Chondrocyte (in vitro differentiated cells): ENCODE measurements around the gene AGTRAP. TPM values are rescaled to one million over a fixed set of nuclear protein-coding genes. Genes with fewer than 3 reads are reported as not detected.

ENCODE experiments used
- DNase-seq: peaks from one replicate; pipeline ENCODE4 v3.0.0; 2021; ENCODE audit warnings: mixed read lengths, low spot score
- H3K27ac Mint-ChIP-seq: one replicate; pipeline ENCODE4 v1.8.0; 2021; ENCODE audit warnings: mild to moderate bottlenecking, moderate library complexity, mixed read lengths; ENCODE audit not compliant: unreplicated experiment
- H3K27me3 Mint-ChIP-seq: 2 replicates; pipeline ENCODE4 v1.8.0; 2021; ENCODE audit warnings: low read depth, mixed read lengths
- H3K36me3 Mint-ChIP-seq: 2 replicates; pipeline ENCODE4 v1.8.0; 2021; ENCODE audit warnings: low read depth, mixed read lengths
- H3K4me1 Mint-ChIP-seq: 2 replicates; pipeline ENCODE4 v1.8.0; 2021; ENCODE audit warnings: low read depth, mild to moderate bottlenecking, mixed read lengths
- H3K4me3 Mint-ChIP-seq: one replicate; pipeline ENCODE4 v1.8.0; 2021; ENCODE audit warnings: mild to moderate bottlenecking, moderate library complexity, mixed read lengths; ENCODE audit not compliant: unreplicated experiment
- H3K9me3 Mint-ChIP-seq: 2 replicates; pipeline ENCODE4 v1.8.0; 2021; ENCODE audit warnings: low read depth, mixed read lengths
- long read RNA-seq: library from polyadenylated mRNA; stranded (forward); transcript quantifications from one replicate; pipeline ENCODE4 v2.0.0, GENCODE V29; 2021
- total RNA-seq: library from RNA; stranded (reverse); gene quantifications from 3 replicates; pipeline ENCODE4 v1.2.1, GENCODE V29; 2021
- TF ChIP-seq, protein P1 (sequence below): fragments of 200-600 bp; sonication (generic); IDR thresholded peaks from 2 replicates; pipeline ENCODE4 v1.5.0; 2021; ENCODE audit warnings: antibody characterized with exemption, mild to moderate bottlenecking, moderate library complexity

The AGTRAP gene, protein sequence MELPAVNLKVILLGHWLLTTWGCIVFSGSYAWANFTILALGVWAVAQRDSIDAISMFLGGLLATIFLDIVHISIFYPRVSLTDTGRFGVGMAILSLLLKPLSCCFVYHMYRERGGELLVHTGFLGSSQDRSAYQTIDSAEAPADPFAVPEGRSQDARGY
- 19.8 to 25.5 TPM (median 23.8 TPM) in 3 replicates for total RNA-seq
- long read RNA-seq, transcript AGTRAP-201 (5 exons, 1,107 nt), result major isoform, 36 of 55 reads
- long read RNA-seq, transcript AGTRAP-203 (5 exons, 1,100 nt), result minor isoform, 9 of 55 reads
- long read RNA-seq, partial matches to known transcripts, result 1 of 55 reads
- long read RNA-seq, other reads (novel, unspliced or antisense), result 7 of 55 reads

DNA sequence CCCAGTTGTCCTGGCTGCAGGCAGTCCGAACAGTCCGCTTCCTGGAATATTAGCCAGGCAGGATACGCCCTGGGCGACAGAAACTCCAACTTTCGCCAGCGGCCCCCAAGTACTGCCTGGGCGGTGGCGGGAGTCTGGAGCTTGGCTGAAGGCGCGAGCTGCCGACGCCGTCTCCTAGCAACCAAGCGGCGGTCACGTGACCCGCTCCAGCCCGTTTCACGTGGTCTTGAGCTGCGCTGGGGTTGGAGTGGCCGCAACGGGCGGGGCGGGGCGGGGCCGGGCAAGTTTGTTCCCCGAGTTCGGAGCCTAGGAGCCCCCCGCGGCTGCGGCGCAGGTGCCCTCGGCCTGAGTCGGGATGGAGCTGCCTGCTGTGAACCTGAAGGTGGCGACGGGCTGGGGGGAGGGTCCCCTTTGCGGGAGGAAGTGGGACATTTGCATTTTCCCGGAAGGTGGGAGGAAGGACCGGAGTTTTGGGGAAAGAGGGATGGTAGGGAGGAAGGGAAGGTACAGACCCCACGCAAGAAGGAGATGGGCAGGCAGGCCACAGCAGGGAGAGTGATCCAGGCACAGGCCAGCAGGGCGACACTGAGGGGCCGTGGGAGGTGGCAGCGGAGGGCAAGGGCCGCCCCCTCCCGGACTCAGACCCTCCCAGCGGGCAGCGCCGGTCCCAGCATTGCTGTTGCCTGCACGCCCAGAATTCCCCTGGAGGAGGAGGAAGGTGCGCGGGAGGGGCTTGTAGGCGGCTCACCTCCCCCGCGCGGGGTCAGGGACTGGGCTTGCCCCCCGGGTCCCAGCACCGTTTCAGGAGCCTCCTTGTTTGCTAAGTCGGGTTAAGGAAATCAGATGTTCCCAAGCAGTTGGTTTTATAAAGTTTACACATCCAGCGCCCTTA lies at the start of gene AGTRAP:
Gene AGTRAP, plus strand, starts transcription at position 283 of the 892 bp plus-strand sequence. Its CDS starts 73 bp downstream, at position 356.
- peak within 1 kb of the TSS; percentile 91 for H3K4me3 Mint-ChIP-seq
- TF ChIP-seq, protein P1, sequence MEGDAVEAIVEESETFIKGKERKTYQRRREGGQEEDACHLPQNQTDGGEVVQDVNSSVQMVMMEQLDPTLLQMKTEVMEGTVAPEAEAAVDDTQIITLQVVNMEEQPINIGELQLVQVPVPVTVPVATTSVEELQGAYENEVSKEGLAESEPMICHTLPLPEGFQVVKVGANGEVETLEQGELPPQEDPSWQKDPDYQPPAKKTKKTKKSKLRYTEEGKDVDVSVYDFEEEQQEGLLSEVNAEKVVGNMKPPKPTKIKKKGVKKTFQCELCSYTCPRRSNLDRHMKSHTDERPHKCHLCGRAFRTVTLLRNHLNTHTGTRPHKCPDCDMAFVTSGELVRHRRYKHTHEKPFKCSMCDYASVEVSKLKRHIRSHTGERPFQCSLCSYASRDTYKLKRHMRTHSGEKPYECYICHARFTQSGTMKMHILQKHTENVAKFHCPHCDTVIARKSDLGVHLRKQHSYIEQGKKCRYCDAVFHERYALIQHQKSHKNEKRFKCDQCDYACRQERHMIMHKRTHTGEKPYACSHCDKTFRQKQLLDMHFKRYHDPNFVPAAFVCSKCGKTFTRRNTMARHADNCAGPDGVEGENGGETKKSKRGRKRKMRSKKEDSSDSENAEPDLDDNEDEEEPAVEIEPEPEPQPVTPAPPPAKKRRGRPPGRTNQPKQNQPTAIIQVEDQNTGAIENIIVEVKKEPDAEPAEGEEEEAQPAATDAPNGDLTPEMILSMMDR, result peak; percentile 42
- peak; percentile 98 for DNase-seq
- peak within 1 kb of the TSS; percentile 83 for H3K27ac Mint-ChIP-seq
- H3K9me3 Mint-ChIP-seq, result no peaks in the 10 kb centered on the region
- peaks cover 18% of the 10 kb centered on the region for H3K4me1 Mint-ChIP-seq
- H3K27me3 Mint-ChIP-seq, result no peaks in the 10 kb centered on the region
- no peaks in the 10 kb centered on the region for H3K36me3 Mint-ChIP-seq

DNA sequence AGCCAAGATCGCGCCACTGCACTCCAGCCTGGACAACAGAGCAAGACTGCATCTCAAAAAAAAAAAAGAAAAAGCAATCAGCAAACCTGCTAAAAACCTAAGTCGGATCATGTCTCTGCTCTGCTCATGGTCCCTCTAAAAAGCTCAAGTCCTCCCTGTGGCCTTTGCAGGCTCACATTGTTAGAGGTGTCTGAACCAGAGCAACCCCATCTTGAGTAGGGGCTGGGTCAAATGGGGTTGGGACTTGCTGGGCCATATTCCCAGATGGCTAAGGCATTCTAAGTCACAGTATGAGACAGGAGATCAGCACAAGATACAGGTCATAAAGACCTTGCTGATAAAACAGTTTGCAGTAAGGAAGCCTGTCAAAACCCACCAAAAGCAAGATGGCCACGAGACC lies 47.4 kb upstream of the AGTRAP start:
- DNase-seq, result no peak
- H3K4me3 Mint-ChIP-seq, result no peak overlapping the region
- H3K36me3 Mint-ChIP-seq, result no peaks in the 10 kb centered on the region
- no peaks in the 10 kb centered on the region for H3K9me3 Mint-ChIP-seq
- TF ChIP-seq, protein P1, result no peak
- H3K27ac Mint-ChIP-seq, result no peak overlapping the region
- H3K27me3 Mint-ChIP-seq, result peaks cover 33% of the 10 kb centered on the region
- H3K4me1 Mint-ChIP-seq, result peaks cover 17% of the 10 kb centered on the region

DNA sequence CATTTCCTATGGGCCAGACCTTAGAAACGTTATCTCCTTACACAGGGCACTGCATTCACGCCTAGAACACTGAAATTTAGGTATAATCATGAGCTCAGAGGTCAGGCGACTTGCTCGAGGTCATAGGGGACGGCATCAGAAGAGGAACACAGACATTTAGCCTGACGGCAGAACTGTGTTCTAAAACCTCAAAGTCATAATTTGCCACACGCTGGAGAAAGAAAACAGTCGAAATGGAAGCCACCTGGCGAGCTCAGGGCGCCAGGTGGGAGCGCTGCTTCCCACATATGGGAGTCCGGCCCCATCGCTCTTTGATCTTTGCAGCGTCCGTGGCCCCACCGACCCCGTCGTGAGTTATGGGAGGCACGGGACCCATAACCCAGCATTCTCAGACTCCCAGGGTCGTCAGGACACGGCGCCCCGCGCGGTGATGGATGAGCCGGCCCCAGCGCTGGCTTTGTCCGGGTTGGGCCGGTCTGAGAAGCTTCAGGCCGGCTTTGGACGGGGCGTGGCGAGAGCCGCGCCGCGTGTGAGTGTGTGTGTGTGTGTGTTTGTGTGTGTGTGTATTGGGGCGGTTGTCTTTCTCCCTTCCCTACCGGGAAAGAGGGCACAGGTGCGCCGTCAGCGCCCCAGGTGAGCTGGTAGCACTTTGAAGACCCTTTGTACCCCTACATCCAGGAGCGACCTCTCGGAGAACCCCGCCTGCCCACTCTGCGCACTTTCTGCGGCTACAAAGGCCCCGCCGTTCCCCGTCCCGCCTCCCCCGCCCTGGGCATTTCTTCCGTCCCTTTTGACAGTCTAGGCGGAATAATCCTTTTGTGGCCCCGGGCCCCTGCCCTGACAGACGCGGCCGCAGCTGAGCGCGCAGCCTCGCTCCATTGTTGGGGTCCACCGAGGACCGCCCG lies 45.3 kb upstream of the AGTRAP start:
- Mint-ChIP-seq H3K4me1 (peaks cover 20% of the 10 kb centered on the region), H3K36me3 (no peaks in the 10 kb centered on the region), H3K27ac (no peak overlapping the region), H3K9me3 (no peaks in the 10 kb centered on the region), H3K27me3 (peaks cover 39% of the 10 kb centered on the region), H3K4me3 (peak overlapping the region; percentile 60)
- TF ChIP-seq, protein P1, result no peak
- no peak for DNase-seq

DNA sequence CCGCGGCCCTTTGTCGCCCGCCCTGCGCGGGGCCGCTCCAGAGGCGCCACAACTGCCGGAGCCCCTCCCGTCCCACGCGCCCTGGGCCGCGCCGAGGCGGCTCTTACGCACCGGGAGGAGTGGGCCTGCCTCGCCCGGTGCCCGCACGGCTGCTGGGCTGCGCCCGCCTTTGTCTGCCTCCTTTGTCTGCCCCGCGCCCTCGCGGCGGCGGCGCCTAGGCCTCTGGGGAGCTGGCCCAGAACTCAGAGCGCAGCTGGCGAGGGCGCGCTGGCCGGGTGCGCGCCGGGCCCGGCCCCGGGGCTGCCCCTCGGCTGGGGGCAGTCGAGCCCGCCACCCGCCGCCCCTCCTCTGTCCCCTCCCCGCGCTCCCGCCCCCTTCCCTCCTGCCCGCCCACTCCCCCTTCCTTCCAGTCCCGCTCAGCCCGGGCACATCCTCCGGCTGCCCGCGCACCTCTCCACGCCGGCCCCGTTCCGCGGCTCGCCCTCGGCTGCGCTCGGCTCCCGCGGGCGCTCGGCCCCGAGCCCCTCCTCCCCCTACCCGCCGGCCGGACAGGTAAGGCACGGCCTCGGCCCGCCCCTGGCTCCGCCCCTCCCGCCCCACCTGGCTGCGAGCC lies 44.5 kb upstream of the AGTRAP start, which contains the start of gene DRAXIN:
Gene DRAXIN, plus strand, starts transcription at position 409 of the 613 bp plus-strand sequence. CDS start 14,549 bp downstream, outside the sequence.
- Mint-ChIP-seq H3K9me3 (no peaks in the 10 kb centered on the region), H3K4me1 (peaks cover 20% of the 10 kb centered on the region), H3K36me3 (no peaks in the 10 kb centered on the region), H3K27me3 (peaks cover 39% of the 10 kb centered on the region), H3K4me3 (peak within 1 kb of the TSS; percentile 61), H3K27ac (no peak within 1 kb of the TSS)
- DNase-seq, result no peak
- TF ChIP-seq, protein P1, result no peak
